HFFc6 (cell line): ENCODE measurements around the gene MAEA. TPM values are rescaled to one million over a fixed set of nuclear protein-coding genes. Genes with fewer than 3 reads are reported as not detected.

Experiments
- DNase-seq: peaks from one replicate; pipeline ENCODE4 v3.0.0-alpha.2; 2018
- H3K27ac Mint-ChIP-seq: 2 replicates; pipeline ENCODE4 v1.8.0; 2020; ENCODE audit warnings: mild to moderate bottlenecking, mixed read lengths
- H3K27me3 Mint-ChIP-seq: 2 replicates; pipeline ENCODE4 v1.8.0; 2021; ENCODE audit warnings: mild to moderate bottlenecking, moderate library complexity, mixed read lengths; ENCODE audit not compliant: insufficient read depth
- H3K36me3 Mint-ChIP-seq: 2 replicates; pipeline ENCODE4 v1.8.0; 2021; ENCODE audit warnings: low read depth, mixed read lengths
- H3K4me1 Mint-ChIP-seq: 2 replicates; pipeline ENCODE4 v1.8.0; 2020; ENCODE audit warnings: low read depth, mixed read lengths
- H3K4me3 Mint-ChIP-seq: 2 replicates; pipeline ENCODE4 v1.8.0; 2020; ENCODE audit warnings: mild to moderate bottlenecking, moderate library complexity, mixed read lengths
- H3K9me3 Mint-ChIP-seq: 2 replicates; pipeline ENCODE4 v1.8.0; 2020; ENCODE audit warnings: mild to moderate bottlenecking, mixed read lengths
- CTCF ChIP-seq: fragments of 200-600 bp; sonication (generic); IDR thresholded peaks from 2 replicates; pipeline ENCODE4 v1.5.0; 2021; ENCODE audit warnings: antibody characterized with exemption, mild to moderate bottlenecking
- total RNA-seq, 6 experiments: library from RNA; stranded (reverse); fragmentation: NEBNext Ultra II Directional; extraction: Animal tissue kit (Norgen Biotek cat#: 25700); gene quantifications; 2 replicates in 1 of 6; 3 replicates in 5 of 6; pipeline ENCODE4 v1.2.3, GENCODE V29; 2021

Gene MAEA
- total RNA-seq, 6 experiments from 2014 or later, result 56.0 to 65.4 (median 60.6) TPM

- Mint-ChIP-seq H3K27ac (no peak overlapping the region), H3K27me3 (peaks cover 5% of the 10 kb centered on the region; the same call in 1 of the 2 replicates), H3K9me3 (no peaks in the 10 kb centered on the region), H3K4me1 (peaks cover 37% of the 10 kb centered on the region), H3K4me3 (no peak overlapping the region), H3K36me3 (peaks cover under 1% of the 10 kb centered on the region; the same call in 1 of the 2 replicates)
- no peak for TF ChIP-seq CTCF
- no peak for DNase-seq
These were observed 4.3 kb downstream of the MAEA start for GRCh38 chr4:1293991-1294390.

GRCh38 chr4:1294424-1294823, 4.7 kb downstream of the MAEA start:
- no peak for DNase-seq
- H3K9me3 Mint-ChIP-seq, result no peaks in the 10 kb centered on the region
- H3K4me1 Mint-ChIP-seq, result peaks cover 35% of the 10 kb centered on the region
- H3K27me3 Mint-ChIP-seq, result peaks cover 5% of the 10 kb centered on the region; the same call in 1 of the 2 replicates
- H3K36me3 Mint-ChIP-seq, result peaks cover 5% of the 10 kb centered on the region
- no peak overlapping the region for H3K4me3 Mint-ChIP-seq
- TF ChIP-seq CTCF, result no peak
- H3K27ac Mint-ChIP-seq, result no peak overlapping the region

GRCh38 chr4:1294891-1295290, 5.2 kb downstream of the MAEA start:
- TF ChIP-seq CTCF, result no peak
- Mint-ChIP-seq H3K27ac (no peak overlapping the region), H3K9me3 (no peaks in the 10 kb centered on the region), H3K36me3 (peaks cover 10% of the 10 kb centered on the region), H3K27me3 (peaks cover 5% of the 10 kb centered on the region; the same call in 1 of the 2 replicates), H3K4me1 (peaks cover 35% of the 10 kb centered on the region), H3K4me3 (no peak overlapping the region)
- no peak for DNase-seq

GRCh38 chr4:1295405-1296055, 5.8 kb downstream of the MAEA start:
- Mint-ChIP-seq H3K4me1 (peaks cover 35% of the 10 kb centered on the region), H3K9me3 (no peaks in the 10 kb centered on the region), H3K36me3 (peaks cover 13% of the 10 kb centered on the region), H3K27ac (no peak overlapping the region), H3K27me3 (peaks cover 3% of the 10 kb centered on the region; the same call in 1 of the 2 replicates), H3K4me3 (no peak overlapping the region)
- TF ChIP-seq CTCF, result no peak
- DNase-seq, result no peak

DNA sequence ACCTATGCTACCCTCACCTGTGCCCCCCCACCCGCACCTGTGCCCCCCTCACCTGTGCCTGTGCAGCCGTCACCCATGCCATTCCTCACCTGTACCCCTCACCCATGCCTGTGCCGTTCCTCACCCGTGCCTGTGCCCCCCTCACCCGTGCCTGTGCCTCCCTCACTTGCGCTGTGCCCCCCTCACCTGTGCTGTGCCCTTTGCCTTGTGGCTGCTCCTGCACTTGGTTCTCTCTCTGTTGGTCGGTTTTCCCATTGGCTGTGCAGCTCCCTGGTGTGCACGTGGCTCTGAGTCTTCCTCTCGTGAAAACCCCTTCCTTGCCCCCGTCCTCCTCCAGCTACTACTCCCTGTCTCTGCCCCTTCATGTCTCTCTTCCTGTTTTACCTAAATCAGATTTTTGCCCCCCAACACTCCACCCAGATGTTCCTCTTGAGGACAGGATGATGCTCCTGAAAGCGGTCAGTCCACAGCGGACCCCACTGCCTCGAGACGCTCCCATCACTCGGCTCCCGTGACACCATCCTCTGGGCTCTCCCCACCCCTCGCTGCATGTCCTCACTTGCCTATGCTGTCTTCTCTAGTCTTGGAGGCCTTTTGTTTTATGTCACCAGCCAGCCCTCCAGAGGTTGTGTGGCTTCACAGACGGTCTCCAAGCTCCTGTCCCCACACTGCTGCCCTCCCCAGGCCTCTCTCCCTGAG, 6.8 kb downstream of the MAEA start:
- Mint-ChIP-seq H3K27ac (peak overlapping the region; percentile 38; the same call in 1 of the 2 replicates), H3K27me3 (peaks cover 2% of the 10 kb centered on the region; the same call in 1 of the 2 replicates), H3K4me3 (no peak overlapping the region), H3K4me1 (peaks cover 35% of the 10 kb centered on the region), H3K36me3 (peaks cover 20% of the 10 kb centered on the region), H3K9me3 (no peaks in the 10 kb centered on the region)
- DNase-seq, result no peak
- TF ChIP-seq CTCF, result no peak
